CD1c-positive myeloid dendritic cell (primary cell): ENCODE data around the gene UBE2I.
"Not testable (repeated sequence)": the region's sequence is repeated elsewhere in the genome, so short reads cannot be mapped to it uniquely, and the experiment has no call there.

ENCODE experiments used
- DNase-seq: peaks from one replicate; pipeline ENCODE4 v3.0.0-alpha.2; 2016; ENCODE audit errors: extremely low spot score

The UBE2I gene

DNA sequence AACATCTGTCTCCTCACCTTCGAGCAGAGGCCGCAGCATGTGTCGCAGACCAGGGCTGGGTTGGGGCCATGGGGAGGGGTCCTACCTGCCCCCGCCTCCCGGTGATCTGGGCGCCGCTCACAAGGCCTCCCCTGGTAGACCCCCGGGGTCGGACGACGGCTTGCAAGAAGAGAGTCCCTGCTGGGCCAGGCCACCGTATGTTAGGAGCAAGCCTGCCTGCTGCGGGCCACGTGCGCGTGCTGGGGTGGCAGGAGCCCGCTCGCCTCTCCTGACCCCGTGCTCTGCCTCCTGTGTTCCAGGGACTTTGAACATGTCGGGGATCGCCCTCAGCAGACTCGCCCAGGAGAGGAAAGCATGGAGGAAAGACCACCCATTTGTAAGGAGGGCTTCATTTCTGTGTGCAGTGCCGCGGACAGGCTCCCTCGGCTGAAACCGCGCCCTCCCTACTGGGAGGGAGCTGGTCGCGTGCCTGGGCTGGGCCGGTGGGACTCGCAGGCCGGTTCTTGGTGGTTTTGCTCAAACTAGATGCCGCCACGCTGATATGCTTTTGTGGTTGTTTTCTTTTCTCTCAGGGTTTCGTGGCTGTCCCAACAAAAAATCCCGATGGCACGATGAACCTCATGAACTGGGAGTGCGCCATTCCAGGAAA is 4.4 kb downstream of the UBE2I start:
- no peak for DNase-seq

DNA sequence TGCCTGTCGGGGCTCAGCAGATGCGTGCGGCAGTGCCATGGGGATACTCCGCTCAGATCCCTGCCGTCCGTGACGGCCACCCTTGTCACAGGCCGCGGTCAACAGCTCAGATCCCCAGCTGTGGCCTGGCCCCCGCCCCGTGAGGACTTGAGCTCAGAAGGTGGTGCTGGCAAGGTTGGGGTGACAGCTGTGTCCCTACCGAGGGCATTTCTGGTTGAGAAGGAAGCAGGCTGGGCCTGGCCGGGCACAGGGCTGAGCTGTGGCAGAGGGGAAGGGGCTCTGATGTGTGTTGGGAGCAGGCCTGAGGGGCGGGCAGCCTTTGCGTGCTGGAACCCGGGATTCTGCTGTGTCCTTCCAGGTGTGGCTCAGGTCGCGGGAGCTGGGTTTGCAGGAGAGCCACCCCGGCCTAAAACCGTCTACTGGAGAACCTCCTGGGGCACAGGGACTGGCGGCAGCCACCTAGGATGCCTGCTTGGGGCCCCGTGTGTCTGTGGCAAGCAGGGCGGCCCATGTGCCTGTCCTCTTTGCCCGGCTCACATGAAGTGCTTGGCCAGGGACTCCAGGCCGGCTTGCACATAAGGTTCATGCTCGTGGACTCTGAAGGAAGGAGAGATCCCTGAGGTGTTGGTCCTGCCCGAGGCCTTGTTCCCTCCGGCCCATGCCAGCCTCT is 5.1 kb downstream of the UBE2I start:
- no peak for DNase-seq

DNA sequence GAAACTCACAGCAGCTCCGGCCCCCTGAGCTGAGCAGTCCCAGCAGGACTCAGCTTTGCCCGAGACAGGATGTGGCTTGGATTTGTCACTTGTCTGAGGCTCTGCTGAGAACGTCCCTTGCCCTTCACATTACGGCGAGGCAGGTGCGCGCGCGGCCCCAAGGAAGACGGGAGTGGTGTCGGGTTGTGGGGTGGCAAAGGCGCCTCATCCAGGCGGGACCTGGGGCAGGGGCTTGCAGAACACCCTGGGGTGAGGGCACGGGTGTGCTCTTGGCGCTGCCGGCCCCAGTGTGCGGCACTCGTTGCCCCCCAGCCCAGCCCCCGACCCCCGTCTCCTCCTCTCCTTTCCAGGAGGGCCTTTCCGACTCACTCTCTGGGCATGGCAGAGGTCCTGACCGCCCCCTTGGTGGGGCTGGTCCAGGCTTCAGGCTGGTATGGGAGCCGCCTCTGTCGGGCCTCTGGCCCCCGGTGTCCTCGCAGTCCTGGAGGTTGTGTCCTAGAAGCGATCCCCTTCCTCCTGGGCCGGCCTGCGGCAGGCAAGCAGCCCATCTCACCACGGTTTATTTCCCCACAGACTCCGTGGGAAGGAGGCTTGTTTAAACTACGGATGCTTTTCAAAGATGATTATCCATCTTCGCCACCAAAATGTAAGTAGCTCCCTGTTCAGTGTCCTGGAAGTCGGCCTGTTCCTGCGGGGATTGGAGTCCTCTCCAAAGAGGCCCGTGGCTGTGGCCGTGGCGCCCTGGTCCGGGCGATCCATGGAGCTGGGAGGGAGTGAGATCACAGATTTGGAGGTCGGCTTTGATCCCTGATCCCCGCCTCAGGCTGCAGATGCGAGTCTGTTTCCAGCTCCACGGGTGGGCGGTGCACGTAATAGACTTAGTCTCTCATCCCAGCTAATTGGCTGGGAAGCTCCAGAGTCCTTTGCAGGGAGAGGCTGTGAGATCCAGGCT is 5.9 kb downstream of the UBE2I start:
- no peak for DNase-seq

GRCh38 chr16:1316033-1316405 is 6.6 kb downstream of the UBE2I start:
- DNase-seq = no peak

GRCh38 chr16:1317479-1318267 is 8.2 kb downstream of the UBE2I start:
- DNase-seq = no peak

DNA sequence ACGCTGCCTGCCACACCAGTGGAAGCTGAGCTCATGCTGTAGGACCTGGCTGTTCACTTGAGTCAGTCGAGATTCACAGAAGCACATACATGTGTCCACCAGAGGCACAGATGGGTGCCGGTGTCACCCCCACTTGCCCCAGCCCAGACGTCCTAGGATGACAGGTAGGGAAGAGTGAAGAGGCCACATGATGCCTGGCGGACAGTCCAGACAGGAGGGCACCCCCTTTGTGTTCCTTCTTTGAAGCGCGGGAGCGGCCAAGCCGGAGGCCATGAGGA is 8.8 kb downstream of the UBE2I start:
- no peak for DNase-seq

DNA sequence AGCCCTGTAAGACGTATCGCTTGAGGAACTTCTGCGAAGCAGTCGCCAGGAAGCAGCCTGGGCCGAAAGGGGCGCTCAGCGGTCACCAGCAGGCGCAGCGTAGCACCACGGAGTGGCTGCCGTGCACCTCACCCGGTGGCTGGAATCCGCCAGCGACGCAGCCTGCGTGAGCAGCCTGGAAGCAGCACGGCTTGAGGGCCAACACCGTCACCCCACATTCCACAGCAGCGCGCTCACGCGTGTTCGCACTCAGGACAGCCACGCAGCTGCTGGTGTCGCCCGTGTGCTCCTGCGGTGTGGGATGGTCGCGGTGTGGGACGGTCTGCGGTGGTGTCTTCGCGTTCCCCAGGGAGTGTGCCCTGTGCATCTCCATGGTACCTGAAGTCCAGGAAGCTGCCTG is 9.6 kb downstream of the UBE2I start:
- DNase-seq = no peak

- DNase-seq = no peak
Measured at GRCh38 chr16:1320097-1320496, 10.7 kb downstream of the UBE2I start.

DNA sequence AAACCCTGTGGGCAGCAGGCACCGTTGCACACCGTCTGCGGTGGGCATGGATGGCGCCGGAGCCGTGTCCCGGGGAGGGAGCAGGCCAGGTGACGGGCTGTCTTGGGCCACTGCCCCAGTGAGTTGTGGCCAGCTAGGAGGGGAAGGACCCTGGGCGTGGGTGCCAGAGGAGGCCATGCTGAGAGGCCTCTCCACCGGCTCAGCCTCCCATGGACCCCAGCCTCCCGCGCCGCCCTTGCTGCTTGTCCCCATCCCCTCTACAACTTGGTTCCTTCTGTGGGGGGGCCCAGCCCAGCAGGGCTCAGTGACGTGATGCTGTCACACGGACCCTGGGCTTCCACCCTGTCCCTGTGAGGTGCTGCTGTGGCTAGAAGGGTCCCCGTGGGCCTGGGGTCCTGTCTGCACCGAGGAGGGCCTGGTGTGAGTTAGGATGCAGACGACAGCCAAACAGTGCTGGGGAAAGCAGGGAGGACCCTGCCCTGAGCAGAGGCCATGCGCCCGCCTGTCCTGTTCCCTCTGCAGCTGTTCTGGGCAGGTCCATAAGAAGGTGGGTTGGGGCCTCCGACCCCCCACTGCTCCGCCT is 11.3 kb downstream of the UBE2I start:
- no peak for DNase-seq

DNA sequence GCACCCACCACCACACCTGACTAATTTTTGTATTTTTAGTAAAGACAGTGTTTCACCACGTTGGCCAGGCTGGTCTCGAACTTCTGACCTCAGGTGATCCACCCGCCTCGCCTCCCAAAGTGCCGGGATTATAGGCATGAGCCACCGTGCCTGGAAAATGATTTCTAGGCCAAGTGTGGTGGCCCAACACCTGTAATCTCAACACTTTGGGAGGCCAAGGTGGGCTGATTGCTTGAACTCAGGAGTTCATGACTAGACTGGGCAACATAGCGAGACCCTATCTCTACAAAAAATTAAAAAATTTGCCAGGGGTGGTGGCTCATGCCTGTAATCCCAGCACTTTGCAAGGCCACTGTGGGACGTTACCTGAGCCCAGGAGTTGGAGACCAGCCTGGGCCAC is 13.0 kb downstream of the UBE2I start:
- DNase-seq = no peak

GRCh38 chr16:1323296-1324239 is 14.1 kb downstream of the UBE2I start:
- DNase-seq = no peak

DNA sequence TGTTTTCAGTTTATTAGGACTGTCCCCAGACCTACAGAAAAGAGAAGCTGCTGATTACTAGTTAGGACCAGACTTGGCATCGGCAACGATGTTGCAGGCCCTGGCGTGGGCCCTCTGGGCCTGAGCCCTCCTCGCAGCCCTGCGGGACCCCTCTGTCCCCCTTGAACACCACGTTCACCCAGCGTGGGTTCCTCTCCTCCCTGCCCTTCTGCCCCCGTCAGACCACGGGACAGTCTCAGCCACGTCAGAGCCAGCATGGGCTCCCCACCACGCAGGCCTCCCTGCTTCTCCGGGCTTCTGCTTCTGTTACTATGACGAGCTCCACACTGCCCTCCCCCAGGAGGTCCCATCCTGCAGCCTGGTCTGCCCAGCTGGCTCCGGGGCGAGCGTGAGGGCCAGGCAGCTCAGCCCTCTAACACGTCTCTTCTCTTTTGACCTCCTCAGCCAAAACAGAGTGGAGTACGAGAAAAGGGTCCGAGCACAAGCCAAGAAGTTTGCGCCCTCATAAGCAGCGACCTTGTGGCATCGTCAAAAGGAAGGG is 14.9 kb downstream of the UBE2I start:
- DNase-seq = no peak

GRCh38 chr16:1325261-1325660 is 15.8 kb downstream of the UBE2I start:
- no peak for DNase-seq

DNA sequence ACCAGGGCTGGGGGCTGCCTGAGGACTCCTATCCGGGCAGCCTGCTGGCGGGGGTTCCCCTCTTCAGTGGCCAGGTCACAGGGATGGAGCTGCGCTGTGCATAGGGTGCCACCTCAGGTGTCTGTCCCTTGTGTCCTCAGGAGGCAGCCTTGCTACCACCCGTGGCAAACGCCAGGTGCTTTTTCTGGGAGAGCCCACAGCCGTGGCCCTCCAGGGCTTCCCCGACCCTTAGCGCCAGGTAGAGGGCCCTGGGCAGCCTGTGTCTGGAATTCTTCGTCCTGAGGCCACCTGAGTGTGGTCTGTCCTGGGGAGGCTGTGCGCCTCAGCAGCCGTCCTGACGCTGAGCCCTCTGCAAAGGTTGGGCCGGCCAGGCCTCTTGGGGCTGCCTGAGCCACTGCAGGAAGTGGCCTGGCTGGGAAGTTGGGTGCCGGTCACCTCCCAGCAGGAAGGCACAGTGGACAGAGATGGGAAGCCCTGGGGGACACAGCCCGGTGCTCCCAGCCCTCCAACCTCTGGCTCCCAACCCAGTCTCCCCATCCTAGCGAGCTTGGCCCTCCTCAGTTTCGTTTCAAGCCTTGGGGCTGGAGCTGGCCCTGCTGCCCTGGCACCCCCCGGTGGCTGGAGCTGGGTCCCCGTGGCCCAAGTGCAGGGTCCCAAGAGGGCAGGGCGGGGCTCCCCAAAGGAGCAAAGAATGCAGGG is 16.4 kb downstream of the UBE2I start:
- DNase-seq = no peak

- DNase-seq = no peak
Measured at GRCh38 chr16:1326391-1326790, 17.0 kb downstream of the UBE2I start.

- no peak for DNase-seq
Measured at GRCh38 chr16:1326946-1327618, 17.6 kb downstream of the UBE2I start.

- no peak for DNase-seq
Measured at GRCh38 chr16:1327619-1327947, 18.1 kb downstream of the UBE2I start.

DNA sequence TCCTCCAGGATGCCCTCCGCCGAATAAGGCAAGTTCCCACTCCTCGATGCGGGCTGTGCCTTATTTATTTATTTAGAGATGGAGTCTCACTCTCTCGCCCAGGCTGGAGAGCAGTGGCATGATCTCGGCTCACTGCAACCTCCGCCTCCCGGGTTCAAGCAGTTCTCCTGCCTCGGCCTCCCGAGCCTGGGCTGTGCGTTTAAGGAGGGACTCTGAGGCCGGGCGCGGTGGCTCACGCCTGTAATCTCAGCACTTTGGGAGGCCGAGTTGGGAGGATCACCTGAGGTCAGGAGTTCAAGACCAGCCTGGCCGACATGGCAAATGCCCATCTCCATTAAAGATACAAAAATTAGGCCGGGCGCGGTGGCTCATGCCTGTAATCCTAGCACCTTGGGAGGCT is 18.7 kb downstream of the UBE2I start:
- DNase-seq = not testable (repeated sequence)

DNA sequence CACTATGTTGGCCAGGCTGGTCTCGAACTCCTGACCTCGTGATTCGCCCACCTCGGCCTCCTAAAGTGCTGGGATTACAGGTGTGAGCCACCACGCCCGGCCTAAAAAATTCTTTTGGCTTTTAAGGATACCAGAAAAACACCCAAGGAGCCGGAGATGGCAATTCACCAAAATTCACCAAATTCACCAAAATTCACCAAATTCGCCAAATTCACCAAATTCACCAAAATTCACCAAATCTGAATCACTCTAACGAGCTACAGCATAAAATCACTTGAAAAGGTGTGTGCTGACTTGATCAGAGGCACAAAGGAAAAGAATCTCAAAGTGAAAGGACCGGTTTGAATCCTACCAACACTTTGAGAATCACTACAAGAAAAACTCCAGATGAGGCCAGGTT is 19.5 kb downstream of the UBE2I start:
- DNase-seq = not testable (repeated sequence)
